Activated CD4-positive, CD25-positive, alpha-beta regulatory T cell treated with anti-CD3 and anti-CD28 coated beads, Interleukin-2, amount 50 U/mL, for 72 hours (primary cell): ENCODE data around the gene LETM1.

Source experiments
- DNase-seq: peaks from one replicate; pipeline ENCODE4 v3.0.0; 2021

The LETM1 gene

GRCh38 chr4:1775731-1776500 lies 80.0 kb downstream of the LETM1 start:
- DNase-seq = no peak

GRCh38 chr4:1773754-1774153 lies 82.2 kb downstream of the LETM1 start:
- no peak for DNase-seq

- no peak for DNase-seq
Observed at GRCh38 chr4:1772853-1773538, 83.0 kb downstream of the LETM1 start.

GRCh38 chr4:1771555-1772305 lies 84.2 kb downstream of the LETM1 start:
- DNase-seq = no peak

GRCh38 chr4:1770791-1771231 lies 85.1 kb downstream of the LETM1 start:
- DNase-seq = no peak

- DNase-seq = no peak
Observed at GRCh38 chr4:1770245-1770644, 85.7 kb downstream of the LETM1 start.

GRCh38 chr4:1769692-1770091 lies 86.3 kb downstream of the LETM1 start:
- no peak for DNase-seq

- DNase-seq = no peak
Observed at GRCh38 chr4:1768367-1769034, 87.5 kb downstream of the LETM1 start.

GRCh38 chr4:1767770-1768366 lies 88.1 kb downstream of the LETM1 start:
- no peak for DNase-seq

- DNase-seq = no peak
Observed at GRCh38 chr4:1767061-1767769, 88.7 kb downstream of the LETM1 start.

GRCh38 chr4:1766106-1767060 lies 89.6 kb downstream of the LETM1 start:
- no peak for DNase-seq

- DNase-seq = no peak
Observed at GRCh38 chr4:1765409-1766072, 90.4 kb downstream of the LETM1 start.

- DNase-seq = no peak
Observed at GRCh38 chr4:1764670-1765069, 91.3 kb downstream of the LETM1 start.

GRCh38 chr4:1763550-1764080 lies 92.3 kb downstream of the LETM1 start:
- DNase-seq = no peak

GRCh38 chr4:1763070-1763549 lies 92.8 kb downstream of the LETM1 start:
- DNase-seq = no peak

GRCh38 chr4:1762264-1763010 lies 93.5 kb downstream of the LETM1 start:
- DNase-seq = no peak
